Measurements from ENCODE around the gene PREX1.

The PREX1 gene

DNA sequence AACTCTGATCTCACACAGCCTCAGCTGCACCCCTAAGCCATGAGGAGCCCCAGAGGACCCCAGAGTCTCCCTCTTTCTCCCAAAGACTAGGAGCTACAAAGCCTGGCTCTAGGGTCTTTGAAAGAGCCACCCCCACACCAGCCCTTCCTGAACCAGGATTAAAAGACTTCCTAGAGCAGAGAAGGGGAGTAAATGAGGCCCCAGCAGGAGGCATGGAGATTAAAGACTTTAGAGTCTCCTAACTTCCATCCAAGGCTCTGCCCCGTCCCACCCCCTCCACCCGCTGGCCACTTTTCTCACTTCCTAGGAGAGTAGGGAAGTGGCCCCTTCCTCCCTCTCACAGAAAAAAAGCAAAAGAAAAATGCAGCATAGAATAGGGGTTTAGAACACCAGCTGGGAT lies 1.7 kb downstream of the PREX1 start:
- DNase-seq (ENCODE audit: low read depth): no peak

DNA sequence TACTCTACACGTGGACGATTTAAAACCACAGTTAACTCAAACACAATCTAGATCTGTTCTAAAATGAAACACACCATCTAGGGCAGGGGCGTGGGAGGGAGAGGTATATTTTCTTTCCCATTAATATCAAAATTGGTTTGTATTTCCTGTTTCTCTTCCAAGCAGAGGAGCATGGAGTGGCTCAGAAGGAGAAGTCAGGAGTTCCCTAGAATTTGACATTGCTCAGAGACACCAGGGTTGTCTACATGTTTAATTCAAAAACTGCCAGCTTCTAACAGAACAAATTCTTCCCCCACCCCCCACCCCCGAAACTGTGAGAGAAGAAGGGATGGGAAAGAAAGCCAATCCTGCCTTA lies 2.3 kb downstream of the PREX1 start:
- no peak for DNase-seq (ENCODE audit: low read depth)

DNA sequence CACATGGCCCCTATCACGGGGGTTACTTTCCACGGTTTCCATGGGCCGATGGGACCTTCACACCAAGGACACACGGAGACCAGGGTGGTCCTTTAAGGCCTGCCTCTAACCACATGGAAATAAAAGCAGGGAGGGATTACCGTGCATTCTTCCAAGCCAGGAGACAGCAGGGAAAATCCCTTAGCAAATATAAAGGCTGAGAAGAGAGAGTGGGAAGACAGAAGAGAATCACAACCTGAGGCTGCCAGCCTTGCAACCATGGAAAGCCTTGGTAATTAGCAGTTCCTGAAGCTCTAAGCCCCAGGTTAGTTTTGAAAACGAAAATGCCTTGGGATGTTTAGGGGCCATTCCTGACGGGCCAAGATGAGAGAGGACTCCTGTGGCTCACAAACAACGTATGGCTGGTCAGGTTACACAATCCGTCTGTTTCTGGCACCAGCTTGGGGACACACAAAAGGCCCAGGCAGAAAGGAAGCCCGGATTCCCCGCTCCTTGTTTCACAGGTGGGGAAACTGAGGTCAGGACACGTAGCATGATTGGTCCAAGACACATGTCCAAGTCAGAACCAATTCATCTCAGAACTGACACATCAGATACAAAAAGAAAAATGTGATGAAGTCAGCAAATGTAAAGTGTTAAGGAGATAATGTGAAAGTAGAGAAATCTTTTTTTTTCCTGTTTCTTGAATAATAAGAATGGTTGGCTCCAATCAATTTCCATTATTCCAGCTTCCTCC lies 2.8 kb downstream of the PREX1 start:
- no peak for DNase-seq (ENCODE audit: low read depth)

DNA sequence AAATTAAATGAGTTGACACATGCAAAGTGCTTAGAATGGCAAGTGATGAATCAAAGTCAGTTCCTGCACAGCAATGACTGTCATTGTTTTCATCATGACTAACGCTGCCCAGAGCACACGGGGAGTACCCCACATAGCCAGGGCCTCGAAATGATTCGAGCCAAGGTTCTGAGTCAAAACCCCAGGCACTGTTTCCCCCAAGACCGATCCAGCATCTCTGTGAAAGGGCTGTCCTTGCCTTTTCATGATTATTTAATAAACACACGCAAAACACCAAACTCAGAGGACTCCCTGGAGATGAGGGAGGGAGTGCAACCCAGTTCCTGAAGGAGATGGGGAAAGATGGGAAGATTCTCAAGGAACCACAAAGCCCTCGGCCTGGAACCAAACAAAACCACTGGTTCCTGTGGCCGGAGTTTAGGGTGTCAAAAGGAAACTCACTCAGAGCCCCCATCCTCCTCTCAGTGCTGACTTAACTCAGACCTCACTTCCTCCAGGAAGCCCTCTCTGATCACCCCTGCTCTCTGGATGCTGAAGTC lies 3.8 kb downstream of the PREX1 start:
- no peak for DNase-seq (ENCODE audit: low read depth)

DNA sequence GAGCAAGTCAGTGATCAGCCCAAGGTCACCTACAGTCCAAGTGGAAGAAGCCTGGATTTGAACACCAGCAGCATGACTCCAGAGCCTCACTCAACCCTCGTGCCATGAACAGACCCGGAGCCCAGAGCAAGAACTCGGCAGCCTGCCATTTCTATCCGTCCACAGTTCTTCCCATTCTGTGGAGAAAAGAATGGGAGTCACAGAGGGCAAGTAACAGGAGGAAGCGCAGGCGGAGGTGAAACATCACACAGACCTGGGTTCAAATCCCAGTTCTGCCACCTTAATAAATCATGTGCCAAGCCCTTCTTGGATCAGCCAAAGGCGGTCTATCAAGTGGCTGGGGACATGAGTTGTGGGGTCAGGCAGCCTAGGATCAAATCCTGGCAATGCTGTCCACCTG lies 4.3 kb downstream of the PREX1 start:
- no peak for DNase-seq (ENCODE audit: low read depth)

DNA sequence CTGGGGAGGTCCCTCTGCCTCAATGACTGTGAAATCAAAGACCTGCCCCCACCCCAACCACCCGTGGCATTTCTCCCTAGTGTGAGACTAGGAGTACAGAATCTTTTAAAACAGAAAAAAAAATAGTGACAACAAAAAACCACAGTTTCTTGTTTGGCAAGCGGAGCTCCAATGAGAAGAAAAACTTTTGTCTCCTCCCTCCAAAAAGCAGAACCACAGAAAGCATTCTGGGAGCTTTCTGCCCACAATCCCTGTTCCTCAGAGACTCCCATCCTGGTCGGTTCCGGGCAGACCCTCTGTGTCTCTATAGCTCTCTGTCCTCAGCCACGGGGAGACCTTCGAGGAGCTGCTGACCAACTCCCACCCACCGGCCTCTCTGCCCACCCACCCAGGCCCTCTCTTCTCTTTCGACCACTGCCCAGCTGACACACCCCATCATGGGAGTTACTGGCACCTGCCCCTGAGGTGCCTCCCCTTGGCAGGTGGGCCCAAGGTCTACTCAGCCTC lies 4.9 kb downstream of the PREX1 start:
- no peak for DNase-seq (ENCODE audit: low read depth)

DNA sequence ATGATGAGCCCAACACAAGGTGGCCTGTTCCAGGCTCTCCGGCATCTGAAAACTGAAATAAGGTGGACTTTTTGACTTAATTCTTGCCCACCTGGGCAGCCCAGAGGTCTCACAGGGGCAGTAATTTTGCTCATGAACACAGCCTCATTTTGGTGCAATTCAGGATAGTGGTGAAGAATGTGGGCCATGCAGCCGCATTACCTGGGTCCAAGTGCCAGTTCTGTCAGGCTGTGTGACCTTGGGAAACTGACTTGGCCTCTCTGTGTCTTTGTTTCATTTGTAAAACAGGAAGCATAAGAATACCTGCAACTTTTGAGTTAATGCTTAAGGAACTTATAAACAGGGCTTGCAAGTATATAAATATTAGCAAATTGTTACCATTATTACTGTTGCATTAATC lies 5.6 kb downstream of the PREX1 start:
- DNase-seq (ENCODE audit: low read depth): no peak

DNA sequence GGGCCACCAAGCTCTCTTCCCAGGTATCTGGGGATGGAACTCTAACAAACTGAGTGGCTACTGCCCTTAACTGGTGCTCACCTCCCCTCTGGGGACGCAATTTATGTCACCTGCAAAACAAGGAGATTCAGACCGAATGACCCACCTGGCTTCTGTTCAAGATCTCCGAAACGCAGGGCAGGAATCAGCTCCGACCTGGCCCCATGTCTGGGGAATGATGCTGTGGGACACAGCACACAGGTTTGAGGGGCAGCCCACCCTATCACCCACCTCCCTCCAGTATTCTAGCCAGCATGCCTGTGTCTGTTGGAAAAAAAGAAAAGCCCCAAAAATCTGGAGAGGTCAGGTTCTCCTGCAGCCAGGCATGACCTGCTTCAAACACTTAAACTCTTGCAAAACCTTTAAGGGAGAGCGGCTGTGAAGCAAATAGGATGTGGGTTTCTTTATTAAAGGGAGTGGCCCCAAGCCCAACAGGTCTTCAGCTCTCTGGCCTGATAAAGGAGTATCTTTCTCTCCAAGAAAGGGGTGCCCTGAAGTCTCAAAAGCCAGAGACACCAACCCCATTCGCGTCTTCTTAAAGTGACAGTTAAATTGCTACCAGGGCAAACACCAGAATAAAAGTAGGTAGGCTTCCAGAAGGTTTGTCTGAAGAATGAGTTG lies 6.4 kb downstream of the PREX1 start:
- no peak for DNase-seq (ENCODE audit: low read depth)

DNA sequence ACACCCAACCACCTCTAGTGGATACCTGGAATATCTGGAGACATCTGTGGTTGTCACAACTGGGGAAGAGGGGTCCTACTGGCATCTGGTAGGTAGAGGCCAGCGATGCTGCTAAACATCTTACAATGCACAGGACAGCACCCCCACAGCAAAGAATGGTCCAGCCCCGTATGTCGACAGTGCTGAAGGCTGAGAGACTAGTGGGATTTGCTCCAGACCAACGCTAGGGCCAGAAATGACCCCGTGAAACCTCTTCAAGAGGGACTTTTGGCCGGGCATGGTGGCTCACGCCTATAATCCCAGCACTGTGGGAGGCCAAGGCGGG lies 7.2 kb downstream of the PREX1 start:
- no peak for DNase-seq (ENCODE audit: low read depth)

DNA sequence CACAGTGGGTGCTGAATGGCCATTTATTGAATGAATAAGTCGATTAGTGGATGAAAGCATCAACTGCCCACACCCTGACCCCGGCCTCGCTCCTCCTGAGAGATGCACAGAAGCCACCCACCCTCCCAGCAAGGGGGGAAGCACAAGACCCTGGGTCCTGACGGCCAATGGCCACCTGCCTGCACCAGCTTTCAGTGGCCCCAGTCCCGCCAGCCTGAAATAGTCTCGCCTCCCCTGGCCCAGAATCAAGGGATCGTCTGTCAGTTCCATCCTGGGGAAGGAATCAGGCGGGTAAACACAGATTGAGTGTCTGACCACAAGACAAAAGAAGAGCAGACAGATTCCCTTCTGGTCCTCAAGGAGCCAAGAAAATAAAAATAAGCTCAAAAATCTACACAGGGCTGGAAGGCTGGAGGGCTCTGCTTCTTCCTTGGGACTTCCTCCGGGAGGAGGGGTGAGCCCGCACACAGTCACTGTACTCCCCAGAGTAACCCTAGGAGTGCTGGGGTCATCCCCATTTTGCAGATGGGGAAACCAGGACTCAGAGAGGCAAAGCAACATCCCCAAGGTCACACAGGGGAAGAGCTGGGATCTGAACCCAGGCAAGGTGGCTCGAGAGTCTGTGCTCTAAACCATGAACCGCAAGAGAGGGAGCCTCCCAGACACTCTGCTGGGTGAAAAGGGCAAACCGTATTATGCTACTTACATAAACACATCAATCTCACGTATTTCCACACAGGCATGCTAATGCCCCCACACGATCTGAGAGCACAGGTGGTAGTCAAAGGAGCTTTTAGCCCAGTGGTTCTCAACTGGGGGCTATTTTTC lies 7.8 kb downstream of the PREX1 start:
- no peak for DNase-seq (ENCODE audit: low read depth)

DNA sequence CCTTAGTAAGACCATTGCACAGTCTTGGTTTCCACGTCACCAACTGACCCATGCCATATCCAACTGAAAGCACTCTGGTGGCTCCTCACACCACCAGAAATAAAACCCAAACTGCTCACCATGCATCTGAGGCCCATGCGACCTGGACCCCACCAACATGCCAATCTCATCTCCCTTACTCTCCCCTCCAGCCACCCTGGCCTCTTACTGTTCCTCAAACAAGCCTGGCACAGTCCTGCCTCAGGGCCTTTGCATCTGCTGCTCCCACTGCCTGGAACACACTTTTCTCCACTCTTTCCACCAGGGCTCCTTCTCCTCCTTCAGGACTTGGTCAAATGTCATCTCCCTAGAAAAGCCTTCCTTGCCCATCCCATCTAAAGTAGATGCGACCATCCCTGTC lies 8.7 kb downstream of the PREX1 start:
- DNase-seq (ENCODE audit: low read depth): no peak

DNA sequence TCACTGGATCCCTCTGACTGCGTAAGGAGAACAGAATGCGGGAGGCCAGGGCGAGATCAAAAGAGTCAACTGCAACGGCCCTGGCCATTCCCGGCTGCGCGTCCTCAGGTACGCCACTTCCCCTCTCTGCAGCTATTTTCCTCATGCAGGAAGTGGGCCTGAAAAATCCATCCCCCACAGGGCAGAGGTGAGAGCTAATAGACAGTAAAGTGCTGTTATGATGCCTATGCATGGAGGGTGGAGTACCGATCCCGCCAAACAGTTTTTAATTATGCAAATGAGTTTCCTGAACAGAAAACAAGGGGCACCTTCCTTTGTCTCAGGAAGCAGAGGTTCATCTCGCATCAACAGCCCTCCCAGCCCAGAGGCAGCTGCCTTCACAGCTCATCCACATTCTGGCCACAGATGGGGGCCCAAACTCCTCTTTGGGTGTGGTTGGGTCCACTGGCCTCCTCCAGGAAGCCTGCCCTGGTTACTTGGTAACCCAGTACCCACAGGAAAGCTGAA lies 9.3 kb downstream of the PREX1 start:
- no peak for DNase-seq (ENCODE audit: low read depth)

DNA sequence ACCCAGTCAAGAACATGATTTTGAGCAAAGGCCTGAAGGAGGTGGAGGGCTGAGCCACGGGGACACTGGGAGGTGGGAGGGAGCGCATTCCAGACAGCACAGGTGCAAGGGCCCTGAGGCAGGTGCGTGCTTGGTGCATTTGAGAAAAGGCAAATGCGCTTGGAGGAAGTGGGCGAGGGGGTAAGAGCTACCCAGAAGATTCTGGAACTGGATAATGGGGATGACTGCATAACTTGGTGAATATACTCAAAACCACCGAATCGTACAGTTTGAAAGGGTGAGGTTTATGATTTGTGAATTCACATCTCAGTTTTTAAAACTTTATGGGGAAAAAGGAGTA lies 9.8 kb downstream of the PREX1 start:
- no peak for DNase-seq (ENCODE audit: low read depth)

DNA sequence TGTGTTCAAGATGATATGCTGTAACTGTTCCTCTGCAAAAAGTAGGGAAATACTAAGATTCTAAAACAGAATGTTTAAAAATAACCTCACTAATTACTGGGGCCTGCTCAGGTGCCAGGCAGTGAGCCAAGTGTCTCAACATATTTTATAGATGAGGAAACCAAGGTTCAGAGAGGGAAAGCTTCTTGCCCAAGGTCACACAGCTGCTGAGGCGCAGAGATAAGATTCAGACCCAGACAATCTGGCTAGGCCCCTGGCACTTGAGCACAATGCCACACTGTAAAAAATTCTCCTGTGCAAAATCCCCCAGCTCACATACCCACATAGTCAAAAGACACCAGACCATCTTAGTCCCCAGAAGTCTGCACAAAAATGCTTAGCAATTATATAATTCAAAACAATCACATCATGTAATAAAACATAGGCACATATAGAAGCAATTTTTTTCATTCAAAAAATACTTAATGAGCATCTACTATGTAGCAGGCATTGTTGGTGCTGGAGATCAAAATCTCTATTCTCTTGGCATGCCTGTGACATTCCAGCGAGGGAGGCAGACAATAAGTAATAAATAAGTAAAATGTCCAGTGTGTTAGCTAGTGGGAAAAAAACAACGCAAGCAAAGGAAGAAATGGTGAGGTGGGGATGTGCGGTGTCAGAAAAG lies 10.3 kb downstream of the PREX1 start:
- DNase-seq (ENCODE audit: low read depth): no peak

DNA sequence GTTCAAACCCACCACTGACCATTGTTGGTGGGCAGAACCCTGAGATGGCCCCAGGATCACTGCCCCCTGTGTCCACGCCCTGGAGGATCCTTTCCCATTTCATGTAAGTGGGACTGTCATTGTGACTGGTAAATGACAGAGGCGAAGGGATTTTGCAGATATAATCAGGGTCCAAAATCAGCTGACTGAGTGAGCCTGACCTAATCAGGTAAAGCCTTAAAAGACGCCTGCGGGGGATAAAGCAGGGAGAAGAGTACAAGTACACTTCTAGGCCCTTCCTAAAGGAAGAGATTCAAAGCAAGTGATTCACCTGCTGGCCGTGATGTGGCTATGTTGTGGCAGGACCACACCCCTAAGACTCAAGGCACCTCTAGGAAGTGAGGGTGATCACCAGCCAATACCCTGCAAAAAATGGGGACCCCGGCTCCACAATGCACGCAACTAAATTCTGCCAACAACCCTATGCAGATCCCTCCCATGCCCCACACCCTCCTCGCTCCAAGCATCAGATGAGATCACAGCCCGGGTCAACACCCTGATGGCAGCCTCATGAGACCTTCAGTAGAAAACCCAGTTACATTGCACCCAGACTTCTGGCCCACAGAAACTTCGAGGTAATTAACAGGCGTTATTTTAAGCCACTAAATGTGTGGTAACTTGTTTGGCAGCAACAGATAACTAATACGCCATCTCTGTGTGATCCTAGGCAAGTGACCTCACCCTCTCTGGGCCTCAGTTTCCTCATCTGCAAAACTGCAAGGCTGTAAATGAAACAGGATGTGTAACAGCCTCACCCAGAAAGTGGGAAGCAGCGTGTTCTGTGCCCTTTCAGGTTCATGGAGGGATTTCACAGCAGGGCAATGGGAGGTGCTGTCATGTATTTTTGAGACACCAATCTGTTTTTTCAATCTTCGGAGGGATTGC lies 11.3 kb downstream of the PREX1 start:
- DNase-seq (ENCODE audit: low read depth): no peak

DNA sequence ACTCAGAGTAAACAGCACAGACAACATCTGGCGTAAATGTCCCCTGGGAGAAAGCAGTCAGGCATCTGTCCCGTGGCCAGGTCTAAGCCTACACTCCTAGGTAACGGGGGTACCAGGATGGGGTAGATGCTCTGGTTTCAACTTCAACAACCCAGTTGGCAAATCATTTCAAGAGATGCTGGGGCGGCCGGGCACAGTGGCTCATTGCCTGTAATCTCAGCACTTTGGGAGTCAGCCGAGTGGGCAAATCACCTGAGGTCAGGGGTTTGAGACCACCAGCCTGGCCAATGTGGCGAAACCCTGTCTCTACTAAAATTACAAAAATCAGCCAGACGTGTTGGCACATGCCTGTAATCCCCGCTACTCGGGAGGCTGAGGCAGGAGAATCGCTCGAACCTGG lies 12.3 kb downstream of the PREX1 start:
- DNase-seq (ENCODE audit: low read depth): no peak

DNA sequence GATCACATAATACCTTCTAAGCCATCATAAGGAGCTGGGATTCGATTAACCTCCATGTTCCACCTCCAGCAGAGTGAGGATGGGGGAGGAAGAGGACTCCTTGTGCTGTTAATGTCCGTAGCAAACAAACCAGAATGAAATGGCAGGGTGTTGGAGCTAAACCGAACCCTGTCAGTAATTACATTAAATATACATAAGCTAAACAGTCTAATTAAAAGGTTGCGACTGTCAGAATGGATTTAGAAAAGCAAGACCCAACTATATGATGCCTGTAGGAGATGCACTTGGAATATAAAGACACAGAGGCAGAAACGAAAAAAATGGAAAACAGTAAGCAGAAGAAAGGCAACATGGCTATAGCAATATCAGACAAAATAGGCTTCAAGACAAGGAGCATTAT lies 13.2 kb downstream of the PREX1 start:
- DNase-seq (ENCODE audit: low read depth): no peak

DNA sequence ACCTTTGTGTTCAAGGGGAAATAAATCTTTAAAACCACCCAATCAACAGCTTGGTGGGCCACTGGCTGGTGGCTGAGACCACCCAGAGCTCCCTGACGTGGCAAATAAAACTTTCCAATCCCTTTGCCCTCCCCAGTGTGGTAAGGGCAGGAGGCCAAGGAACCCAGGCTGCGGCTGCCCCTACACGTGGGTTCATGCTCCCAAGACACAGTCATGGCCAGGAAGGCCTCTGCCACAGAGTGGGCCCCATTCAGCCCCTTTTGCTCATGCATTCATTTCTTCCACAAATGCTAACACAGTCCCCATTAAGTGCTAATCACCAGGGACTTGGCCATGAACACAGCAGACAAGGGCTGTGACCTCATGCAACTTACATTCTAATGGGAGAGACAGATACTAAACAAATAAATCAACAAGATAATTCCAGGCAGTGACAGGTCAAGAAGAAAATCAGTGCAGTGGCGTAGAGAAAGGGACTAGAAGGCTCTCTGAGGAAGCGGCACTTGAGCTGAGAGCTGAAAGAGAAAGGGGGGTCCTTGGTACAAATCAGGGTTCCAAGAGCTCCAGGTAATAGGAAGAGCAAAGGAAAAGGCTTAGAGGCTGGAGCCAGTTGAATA lies 13.8 kb downstream of the PREX1 start:
- no peak for DNase-seq (ENCODE audit: low read depth)

DNA sequence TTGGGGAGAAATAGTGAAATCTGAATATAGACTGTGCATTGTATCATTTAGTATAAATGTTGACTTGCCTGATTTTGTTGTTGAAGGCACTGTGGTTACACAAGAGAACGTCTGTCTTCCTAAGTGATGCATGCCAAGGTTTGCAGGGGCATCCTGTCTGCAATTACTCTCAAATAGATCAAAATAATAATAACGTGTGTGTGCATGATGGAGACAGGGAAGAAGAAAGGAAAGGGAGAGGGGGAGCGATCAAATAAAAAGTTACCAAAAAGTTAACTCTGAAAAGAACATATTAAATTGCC lies 14.4 kb downstream of the PREX1 start:
- no peak for DNase-seq (ENCODE audit: low read depth)

DNA sequence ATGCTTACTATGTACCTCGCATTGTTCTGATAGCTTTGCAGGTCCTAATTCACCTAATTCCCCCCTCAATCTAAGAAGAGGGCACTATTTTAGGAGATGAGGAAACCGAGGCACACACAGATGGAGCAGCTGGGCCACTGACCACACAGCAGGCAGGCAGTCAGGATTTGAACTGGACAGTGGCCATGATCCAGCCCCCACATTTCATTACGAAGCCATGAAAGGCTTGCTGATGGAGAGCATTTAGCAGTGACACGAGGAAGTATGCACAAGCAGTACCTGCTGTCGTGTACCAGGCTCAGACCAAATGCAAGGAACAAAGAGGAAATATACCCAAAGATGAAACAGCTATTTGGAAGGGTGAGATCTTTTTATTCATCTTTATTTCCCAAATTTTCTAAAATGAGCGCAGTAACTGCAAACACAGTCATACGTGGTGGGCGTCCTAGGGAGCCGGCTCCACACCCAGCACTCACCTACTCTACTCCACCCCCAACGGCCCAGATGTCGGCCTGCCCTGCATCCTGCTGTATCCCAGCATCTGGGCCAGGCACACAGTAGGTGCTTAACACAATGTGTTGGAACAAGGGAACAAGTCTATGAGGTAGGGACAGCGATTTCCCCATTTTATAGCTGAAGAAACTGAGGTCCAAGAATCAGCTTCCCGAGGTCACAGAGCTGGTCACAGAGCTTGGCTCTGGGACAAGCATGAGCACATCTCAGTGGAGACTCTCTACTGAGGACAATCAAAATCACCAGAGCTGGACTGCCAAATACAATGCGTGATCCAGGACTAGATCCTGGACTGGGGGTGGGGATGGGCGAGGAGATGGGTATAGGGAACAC lies 15.0 kb downstream of the PREX1 start:
- DNase-seq (ENCODE audit: low read depth): no peak

Data from activated T-cell treated with anti-CD3 and anti-CD28 coated beads for 1 hour (primary cell).